ENCODE results near the gene POLK. TPM values are rescaled to one million over a fixed set of nuclear protein-coding genes. Genes with fewer than 3 reads are reported as not detected.

POLK gene
- total RNA-seq, 1 experiment from 2014 or later: 20.9 TPM

DNA sequence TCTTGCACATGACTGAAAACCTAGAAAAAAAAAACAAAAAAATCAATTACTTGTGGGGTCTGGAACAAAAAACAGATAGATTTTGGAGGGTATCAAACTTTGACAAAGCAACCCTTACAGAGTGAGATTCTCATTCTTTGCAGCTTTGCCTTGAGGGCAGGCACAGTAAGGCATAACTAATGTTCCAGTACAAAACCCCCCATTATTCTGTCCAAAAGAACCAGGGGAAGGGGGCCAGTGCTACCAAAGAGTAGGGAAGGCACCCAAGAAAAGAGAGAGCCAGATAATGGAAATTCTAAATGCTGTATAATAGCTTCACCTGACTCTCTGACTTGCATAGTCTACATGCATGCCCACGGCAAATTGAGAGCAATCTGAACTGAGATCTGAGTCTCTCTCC lies 12.9 kb downstream of the POLK start:
- Histone ChIP-seq H3K27me3 (ENCODE audit: insufficient read depth, low read depth) (no peaks in the 10 kb centered on the region), H3K36me3 (ENCODE audit: low read depth) (peaks cover 7% of the 10 kb centered on the region), H3K79me2 (ENCODE audit: low read depth) (peaks cover 23% of the 10 kb centered on the region), H3K27ac (no peak overlapping the region), H3K4me1 (replicated peaks; ENCODE audit: insufficient read depth) (peaks cover 15% of the 10 kb centered on the region), H3K9me3 (ENCODE audit: insufficient read depth, low read depth) (peaks cover 16% of the 10 kb centered on the region), H3K4me2 (no peak overlapping the region), H3F3A (ENCODE audit: insufficient read depth, low read depth) (no peaks in the 10 kb centered on the region; the same call in 1 of the 2 replicates), H3K4me3 (no peak overlapping the region), H4K20me1 (ENCODE audit: insufficient read depth) (peaks cover 4% of the 10 kb centered on the region; the same call in 1 of the 2 replicates), H3K9me2 (ENCODE audit: insufficient read depth) (no peaks in the 10 kb centered on the region), H2AFZ (no peak overlapping the region)
- BruUV-seq (replicated peaks): no TSS peak
- ChIA-PET CTCF (no interaction called here), POLR2A (ENCODE audit: unreplicated experiment) (no interaction called here)
- no peak for TF ChIP-seq EZH2 (IDR thresholded peaks at IDR 0.05; ENCODE audit: low read depth)
- TF ChIP-seq, protein P1, sequence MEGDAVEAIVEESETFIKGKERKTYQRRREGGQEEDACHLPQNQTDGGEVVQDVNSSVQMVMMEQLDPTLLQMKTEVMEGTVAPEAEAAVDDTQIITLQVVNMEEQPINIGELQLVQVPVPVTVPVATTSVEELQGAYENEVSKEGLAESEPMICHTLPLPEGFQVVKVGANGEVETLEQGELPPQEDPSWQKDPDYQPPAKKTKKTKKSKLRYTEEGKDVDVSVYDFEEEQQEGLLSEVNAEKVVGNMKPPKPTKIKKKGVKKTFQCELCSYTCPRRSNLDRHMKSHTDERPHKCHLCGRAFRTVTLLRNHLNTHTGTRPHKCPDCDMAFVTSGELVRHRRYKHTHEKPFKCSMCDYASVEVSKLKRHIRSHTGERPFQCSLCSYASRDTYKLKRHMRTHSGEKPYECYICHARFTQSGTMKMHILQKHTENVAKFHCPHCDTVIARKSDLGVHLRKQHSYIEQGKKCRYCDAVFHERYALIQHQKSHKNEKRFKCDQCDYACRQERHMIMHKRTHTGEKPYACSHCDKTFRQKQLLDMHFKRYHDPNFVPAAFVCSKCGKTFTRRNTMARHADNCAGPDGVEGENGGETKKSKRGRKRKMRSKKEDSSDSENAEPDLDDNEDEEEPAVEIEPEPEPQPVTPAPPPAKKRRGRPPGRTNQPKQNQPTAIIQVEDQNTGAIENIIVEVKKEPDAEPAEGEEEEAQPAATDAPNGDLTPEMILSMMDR (conservative IDR thresholded peaks at IDR 0.05): no peak
- no peak for DNase-seq
- intact Hi-C loops (cut with micrococcal nuclease; ENCODE audit: unreplicated experiment): no loop called here

GRCh38 chr5:75525344-75525743 lies 13.7 kb downstream of the POLK start:
- intact Hi-C loops (cut with micrococcal nuclease; ENCODE audit: unreplicated experiment): no loop called here
- ChIA-PET CTCF (no interaction called here), POLR2A (ENCODE audit: unreplicated experiment) (no interaction called here)
- H3K4me3 ChIP-seq: no peak overlapping the region
- H2AFZ ChIP-seq: no peak overlapping the region
- no peaks in the 10 kb centered on the region for H3K9me2 ChIP-seq (ENCODE audit: insufficient read depth)
- BruUV-seq (replicated peaks): no TSS peak
- peaks cover 4% of the 10 kb centered on the region; the same call in 1 of the 2 replicates for H4K20me1 ChIP-seq (ENCODE audit: insufficient read depth)
- H3K4me2 ChIP-seq: no peak overlapping the region
- peaks cover 13% of the 10 kb centered on the region for H3K9me3 ChIP-seq (ENCODE audit: insufficient read depth, low read depth)
- no peak for DNase-seq
- peaks cover 15% of the 10 kb centered on the region for H3K4me1 ChIP-seq (replicated peaks; ENCODE audit: insufficient read depth)
- peaks cover 23% of the 10 kb centered on the region for H3K79me2 ChIP-seq (ENCODE audit: low read depth)
- no peak overlapping the region for H3K27ac ChIP-seq
- no peaks in the 10 kb centered on the region for H3K27me3 ChIP-seq (ENCODE audit: insufficient read depth, low read depth)
- TF ChIP-seq, protein P1 (conservative IDR thresholded peaks at IDR 0.05): no peak
- TF ChIP-seq EZH2 (IDR thresholded peaks at IDR 0.05; ENCODE audit: low read depth): no peak
- H3K36me3 ChIP-seq (ENCODE audit: low read depth): peaks cover 7% of the 10 kb centered on the region
- no peaks in the 10 kb centered on the region; the same call in 1 of the 2 replicates for H3F3A ChIP-seq (ENCODE audit: insufficient read depth, low read depth)

GRCh38 chr5:75526070-75526469 lies 14.4 kb downstream of the POLK start:
- H3F3A ChIP-seq (ENCODE audit: insufficient read depth, low read depth): no peaks in the 10 kb centered on the region; the same call in 1 of the 2 replicates
- no peak overlapping the region for H3K4me2 ChIP-seq
- H3K36me3 ChIP-seq (ENCODE audit: low read depth): peaks cover 7% of the 10 kb centered on the region; the same call in 1 of the 2 replicates
- H3K9me2 ChIP-seq (ENCODE audit: insufficient read depth): no peaks in the 10 kb centered on the region
- no peak for TF ChIP-seq EZH2 (IDR thresholded peaks at IDR 0.05; ENCODE audit: low read depth)
- TF ChIP-seq, protein P1 (conservative IDR thresholded peaks at IDR 0.05): no peak
- no peaks in the 10 kb centered on the region for H3K27me3 ChIP-seq (ENCODE audit: insufficient read depth, low read depth)
- H3K9me3 ChIP-seq (ENCODE audit: insufficient read depth, low read depth): peaks cover 6% of the 10 kb centered on the region
- POLR2A ChIA-PET (ENCODE audit: unreplicated experiment): interaction anchor here (0.7 kb wide), 1 partner anchor 9 kb away, joined by 6 read pairs; no protein-coding TSS in a partner anchor
- no peak for DNase-seq
- no peak overlapping the region for H3K4me3 ChIP-seq
- intact Hi-C loops (cut with micrococcal nuclease; ENCODE audit: unreplicated experiment): no loop called here
- H3K4me1 ChIP-seq (replicated peaks; ENCODE audit: insufficient read depth): peaks cover 15% of the 10 kb centered on the region
- CTCF ChIA-PET: no interaction called here
- H2AFZ ChIP-seq: no peak overlapping the region
- BruUV-seq (replicated peaks): no TSS peak
- H3K79me2 ChIP-seq (ENCODE audit: low read depth): peaks cover 23% of the 10 kb centered on the region
- H3K27ac ChIP-seq: no peak overlapping the region
- H4K20me1 ChIP-seq (ENCODE audit: insufficient read depth): peaks cover 4% of the 10 kb centered on the region; the same call in 1 of the 2 replicates
